GM19372 (cell line): ENCODE data around the gene SPATA31A5.
"Not testable (repeated sequence)": the region's sequence is repeated elsewhere in the genome, so short reads cannot be mapped to it uniquely, and the experiment has no call there.

ENCODE experiments used
- ATAC-seq: cut with Tn5 transposase; IDR thresholded peaks from one replicate; pipeline ENCODE4 v1.9.1; 2021; ENCODE audit warnings: mild to moderate bottlenecking, low read depth, moderate library complexity; ENCODE audit not compliant: unreplicated experiment

The SPATA31A5 gene

GRCh38 chr9:60914107-60914506 lies at the start of gene SPATA31A5:
SPATA31A5 (plus strand) TSS chr9:60914407; CDS start chr9:60914436, 29 bp downstream.
- not testable (repeated sequence) for ATAC-seq

GRCh38 chr9:60962990-60963350 lies 48.8 kb downstream of the SPATA31A5 start:
- ATAC-seq: not testable (repeated sequence)

DNA sequence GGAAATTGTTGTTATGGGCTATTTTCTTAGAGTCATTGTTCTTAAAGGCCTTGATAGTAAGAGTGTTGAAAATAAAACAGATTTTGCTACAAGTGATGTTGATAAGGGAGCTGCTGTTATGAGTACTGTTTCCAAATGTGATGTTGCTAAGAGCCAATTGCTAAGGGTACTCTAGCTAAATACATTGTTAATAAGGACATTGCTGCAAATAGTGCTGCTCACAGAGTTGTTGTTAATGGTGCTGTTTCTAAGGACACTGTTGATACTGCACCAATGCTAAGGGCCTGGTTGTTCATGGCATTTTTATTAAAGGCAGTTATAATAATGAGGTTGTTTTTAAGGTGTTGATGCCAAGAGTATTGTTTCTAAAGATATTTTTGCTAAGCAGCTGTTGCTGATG lies 52.2 kb downstream of the SPATA31A5 start:
- ATAC-seq: not testable (repeated sequence)
